Skin epidermis (tissue), 12 donors: ENCODE measurements around the gene IFT122.
"Not testable (repeated sequence)": the region's sequence is repeated elsewhere in the genome, so short reads cannot be mapped to it uniquely, and the experiment has no call there.

Source experiments
- H3K27ac ChIP-seq, 21 experiments: fragments of 200-600 bp; sonication (generic) in 11 of 21; one replicate each; pipeline ENCODE4 v1.5.0; 2020; ENCODE audit warnings: mild to moderate bottlenecking in 3 of 21, inconsistent platforms in 2 of 21, moderate library complexity in 2 of 21
- H3K4me3 ChIP-seq, 7 experiments: fragments of 200-600 bp; sonication (generic) in 2 of 7; one replicate each; pipeline ENCODE4 v1.5.0; 2020; ENCODE audit warnings: inconsistent platforms in 2 of 7, mild to moderate bottlenecking in 2 of 7, moderate library complexity in 1 of 7

Gene IFT122

DNA sequence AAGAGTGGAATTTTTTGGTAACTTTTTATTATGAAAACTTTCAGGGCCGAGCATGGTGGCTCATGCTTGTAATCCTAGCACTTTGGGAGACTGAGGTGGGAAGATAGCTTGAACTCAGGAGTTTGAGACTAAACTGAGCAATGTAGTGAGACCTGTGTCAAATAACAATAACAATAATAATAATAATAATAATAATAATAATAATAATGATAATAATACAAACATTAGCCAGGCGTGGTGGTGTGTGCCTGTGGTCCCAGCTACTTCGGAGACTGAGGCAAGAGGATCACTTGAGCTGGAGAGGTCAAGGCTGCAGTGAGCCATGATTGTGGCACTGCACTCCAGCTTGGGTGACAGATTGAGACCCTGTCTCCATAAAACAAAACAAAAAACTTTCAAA lies 105.9 kb downstream of the IFT122 start:
- H3K4me3 ChIP-seq, result not testable (repeated sequence)

DNA sequence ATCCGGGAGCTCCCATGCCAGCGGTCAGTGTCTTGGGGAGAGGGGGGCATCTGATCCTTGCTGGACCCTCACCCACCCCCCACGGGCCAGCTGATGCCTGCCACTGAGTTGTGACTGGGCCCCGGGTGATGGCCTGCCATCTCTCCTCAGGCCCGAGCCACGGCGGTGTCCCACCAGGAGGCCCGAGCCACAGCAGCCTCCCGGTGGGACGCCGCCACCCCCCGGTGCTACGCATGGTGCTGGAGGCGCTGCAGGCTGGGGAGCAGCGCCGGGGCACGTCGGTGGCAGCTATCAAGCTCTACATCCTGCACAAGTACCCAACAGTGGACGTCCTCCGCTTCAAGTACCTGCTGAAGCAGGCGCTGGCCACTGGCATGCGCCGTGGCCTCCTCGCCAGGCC lies 107.2 kb downstream of the IFT122 start:
- Histone ChIP-seq H3K27ac (no peak overlapping the region), H3K4me3 (no peak overlapping the region)

More for the DNA sequence above, 105.9 kb downstream of the IFT122 start:
- H3K27ac ChIP-seq, result not testable (repeated sequence)

DNA sequence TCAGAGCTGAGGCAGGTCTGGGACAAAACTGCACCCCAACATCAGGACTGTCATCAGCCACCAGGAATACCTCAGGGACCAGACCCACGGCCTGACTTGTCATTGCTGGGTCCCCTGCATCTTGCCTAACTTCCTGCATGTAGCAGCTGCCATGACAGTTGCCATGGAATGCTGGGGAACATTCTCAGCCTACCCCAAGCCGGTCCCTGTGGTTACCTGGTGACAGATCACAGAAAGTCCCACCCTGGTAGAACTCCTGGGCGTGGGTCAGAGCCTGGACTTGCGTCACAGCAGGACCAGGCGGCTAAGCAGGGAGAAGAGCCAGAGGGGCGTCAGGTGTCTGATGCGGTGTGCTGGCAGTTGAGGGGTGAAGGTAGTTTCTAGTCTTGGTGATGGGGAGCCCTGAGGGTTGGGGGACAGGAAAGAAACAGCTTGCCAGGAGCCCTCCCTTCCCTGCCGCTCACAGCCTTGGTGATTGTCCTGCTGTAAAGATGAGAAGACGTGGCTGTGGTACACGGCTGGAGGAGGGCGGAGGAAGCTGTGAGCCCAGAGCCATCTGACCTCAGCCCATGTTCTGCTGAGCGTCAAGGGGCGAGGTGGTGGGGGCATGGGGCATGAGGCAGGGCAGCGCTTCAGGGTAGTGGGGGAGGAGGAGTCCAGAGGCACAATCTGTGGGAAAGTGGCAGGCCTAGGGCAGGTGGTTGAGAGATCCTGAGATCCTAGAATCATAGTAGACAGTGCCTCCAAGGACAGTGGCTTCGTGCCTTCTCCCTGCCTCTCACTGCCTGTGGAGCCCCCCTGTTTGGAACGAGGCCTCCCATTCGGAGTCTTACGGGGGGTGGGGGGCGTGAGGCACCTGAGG lies 108.3 kb downstream of the IFT122 start:
- H3K4me3 ChIP-seq, result no peak overlapping the region
- H3K27ac ChIP-seq, result no peak overlapping the region

DNA sequence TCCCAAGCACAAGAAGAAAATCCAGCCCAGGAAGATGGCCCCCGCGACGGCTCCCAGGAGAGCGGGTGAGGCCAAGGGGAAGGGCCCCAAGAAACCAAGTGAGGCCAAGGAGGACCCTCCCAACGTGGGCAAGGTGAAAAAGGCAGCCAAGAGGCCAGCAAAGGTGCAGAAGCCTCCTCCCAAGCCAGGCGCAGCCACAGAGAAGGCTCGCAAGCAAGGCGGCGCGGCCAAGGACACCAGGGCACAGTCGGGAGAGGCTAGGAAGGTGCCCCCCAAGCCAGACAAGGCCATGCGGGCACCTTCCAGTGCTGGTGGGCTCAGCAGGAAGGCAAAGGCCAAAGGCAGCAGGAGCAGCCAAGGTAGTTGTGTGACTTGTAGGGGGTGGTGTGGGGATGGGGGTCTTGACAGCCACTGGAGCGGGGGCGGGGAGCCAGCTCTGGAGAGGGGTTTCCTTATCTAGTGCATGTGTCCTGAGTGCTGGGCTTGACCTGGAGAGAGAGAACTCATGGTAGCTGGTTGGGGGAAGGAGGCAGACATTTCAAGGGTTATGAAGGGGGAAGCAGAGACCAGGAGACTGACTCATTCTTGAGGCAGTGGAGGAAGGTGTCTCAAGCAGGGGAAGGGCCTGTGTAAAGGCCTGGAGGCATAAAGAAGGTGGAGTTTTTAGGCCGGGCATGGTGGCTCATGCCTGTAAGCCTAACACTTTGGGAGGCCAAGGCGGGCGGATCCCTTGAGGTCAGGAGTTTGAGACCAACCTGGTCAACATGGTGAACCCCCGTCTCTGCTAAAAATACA lies 109.2 kb downstream of the IFT122 start:
- H3K27ac ChIP-seq, result no peak overlapping the region
- H3K4me3 ChIP-seq, result no peak overlapping the region

DNA sequence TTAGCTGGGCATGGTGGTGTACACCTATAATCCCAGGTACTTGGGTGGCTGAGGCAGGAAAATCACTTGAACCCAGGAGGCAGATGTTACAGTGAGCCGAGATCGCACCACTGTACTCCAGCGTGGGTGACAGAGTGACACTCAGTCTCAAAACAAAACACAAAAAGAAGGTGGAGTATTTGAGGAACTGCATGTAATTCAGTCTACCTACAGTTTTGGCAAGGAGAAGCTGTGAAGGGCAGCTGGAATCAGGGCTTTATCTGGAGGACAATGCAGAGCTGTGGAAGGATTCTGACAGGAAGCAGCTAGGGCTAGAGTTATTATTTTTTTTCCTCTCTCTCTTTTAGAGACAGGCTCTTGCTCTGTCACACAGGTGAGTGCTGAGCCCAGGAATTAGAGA lies 109.8 kb downstream of the IFT122 start:
- H3K4me3 ChIP-seq, result no peak overlapping the region
- H3K27ac ChIP-seq, result no peak overlapping the region

DNA sequence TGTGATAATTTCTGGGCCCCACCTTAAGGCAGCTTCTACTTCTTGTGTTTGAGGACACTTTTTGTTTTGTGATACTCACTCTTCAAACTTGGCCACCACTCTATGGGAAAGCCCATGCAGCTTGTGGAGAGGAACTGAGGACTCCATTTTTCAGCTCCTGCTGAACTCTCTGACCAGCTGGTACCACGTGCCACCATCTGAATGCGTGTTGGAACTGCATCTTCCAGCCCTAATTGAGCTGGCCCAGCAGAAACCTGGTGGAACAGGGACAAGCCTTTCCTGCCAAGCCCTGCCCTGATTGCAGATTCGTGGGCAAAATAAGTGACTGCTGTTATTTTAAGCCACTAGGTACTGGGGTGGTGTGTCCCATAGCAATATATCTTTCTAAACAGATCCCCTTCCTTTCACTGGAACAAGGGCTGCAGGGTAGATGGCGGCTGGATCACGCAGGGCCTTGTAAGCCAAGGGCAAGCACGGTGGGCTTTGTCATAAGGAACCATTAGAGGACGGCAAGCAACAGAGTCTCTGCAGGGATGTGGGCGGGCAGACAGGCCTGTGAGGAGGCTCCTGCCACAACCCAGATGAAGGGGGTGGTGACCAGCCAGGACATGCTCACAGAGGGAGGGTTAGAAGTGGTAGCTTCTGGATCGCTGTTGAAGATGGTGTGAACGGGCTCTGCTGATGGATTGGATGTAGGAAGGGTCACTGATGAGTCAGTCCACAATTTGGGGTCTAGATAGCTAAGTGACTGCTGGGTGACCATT lies 112.4 kb downstream of the IFT122 start:
- Histone ChIP-seq H3K4me3 (no peak overlapping the region), H3K27ac (peak overlapping the region in 3 of 21 experiments; percentile 9 to 34 (median 16))

DNA sequence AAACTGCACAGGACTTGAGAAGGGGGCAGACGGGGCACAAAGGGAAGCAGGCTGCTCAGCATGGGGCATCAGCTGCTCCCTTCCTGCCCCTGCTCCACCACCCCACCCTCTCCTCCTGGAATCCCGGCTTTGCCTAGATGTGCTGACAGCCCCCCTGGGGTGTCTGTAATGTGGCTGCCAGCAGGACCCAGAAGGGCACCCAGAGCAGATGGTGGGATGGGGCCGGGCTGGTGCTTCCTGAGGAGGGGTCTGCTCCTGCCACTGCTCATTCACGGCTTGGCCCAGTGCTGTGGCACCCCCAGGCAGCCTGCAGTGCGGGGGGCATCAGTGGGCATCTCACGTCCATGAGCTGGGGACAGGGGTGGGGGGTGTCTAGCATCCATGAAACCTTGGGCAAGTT lies 113.1 kb downstream of the IFT122 start:
- H3K27ac ChIP-seq, result peak overlapping the region in 3 of 21 experiments; percentile 9 to 34 (median 16)
- H3K4me3 ChIP-seq, result no peak overlapping the region

DNA sequence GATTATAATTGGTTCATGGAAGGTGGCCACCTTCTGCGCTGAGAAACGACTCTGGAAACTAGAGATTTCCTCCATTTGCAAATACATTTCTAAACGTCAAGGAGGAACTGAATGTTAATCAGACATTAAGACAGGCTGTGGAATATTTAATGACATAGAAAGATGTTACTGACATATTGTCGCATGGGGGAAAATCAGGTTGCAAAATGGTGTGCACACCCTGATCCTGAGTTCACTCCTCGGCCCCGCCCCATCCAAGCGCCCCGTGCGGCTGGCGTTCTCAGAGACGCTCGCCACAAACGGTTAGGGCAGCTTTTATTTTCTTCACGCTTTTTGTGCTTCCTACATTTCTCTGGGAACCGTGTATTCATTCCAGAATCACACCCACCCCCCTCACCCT lies 113.7 kb downstream of the IFT122 start:
- Histone ChIP-seq H3K27ac (peak overlapping the region in 2 of 21 experiments; percentile 14 to 40), H3K4me3 (no peak overlapping the region)

DNA sequence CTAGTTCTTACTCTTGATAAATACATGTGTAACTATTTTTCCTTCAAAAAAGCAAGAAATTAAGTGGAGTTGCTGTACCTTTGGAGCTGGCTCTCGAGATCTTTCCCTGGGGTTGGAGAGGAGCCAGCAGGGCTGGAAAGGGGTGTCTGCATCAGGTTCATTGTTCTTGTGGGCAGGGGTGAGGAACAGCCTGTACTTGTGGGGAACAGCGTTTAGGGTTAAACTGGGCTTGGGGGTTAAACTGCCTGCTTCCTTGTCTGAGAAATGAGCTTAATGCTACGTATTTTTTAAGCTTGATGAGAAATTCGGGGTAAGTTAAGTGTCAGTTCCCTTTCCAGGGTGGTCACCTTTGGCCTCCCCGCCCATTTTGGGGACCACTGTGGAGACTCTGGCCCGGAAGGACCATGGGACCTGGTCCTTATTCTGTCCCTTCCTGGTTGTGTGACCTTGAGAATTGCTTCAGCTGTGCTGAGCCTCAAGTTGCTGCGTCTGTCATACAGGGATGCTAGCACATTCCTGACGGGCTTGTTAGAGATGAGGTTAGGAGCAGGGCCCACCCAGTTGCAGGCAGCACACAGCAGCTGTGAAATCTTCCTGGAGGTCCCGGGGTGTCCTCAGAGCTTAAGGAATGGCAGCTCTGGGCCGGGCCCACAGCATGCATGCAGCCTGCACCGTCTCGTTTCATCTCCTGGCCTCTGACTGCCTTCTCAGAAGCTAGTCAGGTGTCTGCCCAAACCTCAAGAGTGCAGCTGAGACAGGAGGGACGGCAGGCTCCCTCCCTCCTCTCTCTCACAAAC lies 114.5 kb downstream of the IFT122 start:
- no peak overlapping the region for H3K4me3 ChIP-seq
- H3K27ac ChIP-seq, result peak overlapping the region in 5 of 21 experiments; percentile 1 to 40 (median 14)

DNA sequence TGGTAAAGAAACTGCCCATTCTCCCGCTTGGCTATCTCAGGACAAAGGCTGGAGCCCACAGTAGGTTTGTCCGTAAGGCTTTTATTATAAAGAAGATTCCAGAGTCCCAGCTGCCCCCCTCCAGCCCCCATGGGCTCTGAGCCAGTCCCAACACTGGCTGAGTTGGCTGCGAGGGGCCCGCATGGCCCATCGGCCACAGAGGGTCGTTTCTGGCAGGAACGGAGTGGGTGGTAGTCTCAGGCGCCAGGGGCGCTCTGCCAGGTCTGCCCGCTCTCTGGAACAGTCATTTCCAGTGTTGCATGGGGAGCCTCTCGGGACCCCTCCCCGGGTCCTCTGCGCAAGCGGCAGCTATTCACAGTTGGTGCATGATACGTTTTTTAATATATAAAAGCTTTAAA lies 115.1 kb downstream of the IFT122 start:
- Histone ChIP-seq H3K27ac (peak overlapping the region in 4 of 21 experiments; percentile 1 to 40 (median 9)), H3K4me3 (no peak overlapping the region)

DNA sequence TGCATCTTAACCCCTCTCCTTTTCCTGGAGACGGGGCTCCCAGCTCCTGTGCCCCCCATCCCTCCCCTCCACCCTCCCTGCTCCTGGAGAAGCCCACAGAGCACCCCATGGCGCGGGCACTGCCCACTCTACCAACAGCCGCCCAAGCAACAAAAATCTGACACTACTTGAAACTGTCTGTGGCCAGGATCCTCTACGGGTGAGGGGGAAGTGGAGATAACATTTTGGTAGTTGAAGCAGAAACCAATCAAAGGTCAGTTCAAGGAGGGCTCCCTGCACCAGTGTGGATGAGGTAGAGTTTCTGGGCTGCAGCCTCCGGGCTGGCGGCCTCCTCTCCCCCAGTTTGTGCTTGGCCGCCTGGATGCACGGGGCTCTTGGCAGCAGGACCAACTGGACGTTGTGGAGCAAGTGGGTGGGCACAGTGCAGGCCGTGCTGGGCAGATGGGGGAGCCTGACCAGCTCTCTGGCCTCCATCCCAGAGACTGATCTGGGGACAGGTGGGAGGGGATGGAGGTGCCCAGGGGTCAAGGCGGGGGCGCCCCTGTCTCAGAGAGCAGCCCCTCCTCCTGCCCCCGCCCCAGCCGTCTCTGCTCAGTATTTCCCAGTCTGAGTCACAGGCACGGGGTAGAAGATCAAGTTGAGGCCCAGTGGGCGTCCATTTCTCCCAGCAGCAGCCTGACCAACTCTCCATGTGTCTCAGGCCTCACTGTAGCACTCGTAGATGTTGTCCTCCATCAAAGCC lies 115.8 kb downstream of the IFT122 start:
- H3K27ac ChIP-seq, result peak overlapping the region in 2 of 21 experiments; percentile 7 to 11
- H3K4me3 ChIP-seq, result no peak overlapping the region

DNA sequence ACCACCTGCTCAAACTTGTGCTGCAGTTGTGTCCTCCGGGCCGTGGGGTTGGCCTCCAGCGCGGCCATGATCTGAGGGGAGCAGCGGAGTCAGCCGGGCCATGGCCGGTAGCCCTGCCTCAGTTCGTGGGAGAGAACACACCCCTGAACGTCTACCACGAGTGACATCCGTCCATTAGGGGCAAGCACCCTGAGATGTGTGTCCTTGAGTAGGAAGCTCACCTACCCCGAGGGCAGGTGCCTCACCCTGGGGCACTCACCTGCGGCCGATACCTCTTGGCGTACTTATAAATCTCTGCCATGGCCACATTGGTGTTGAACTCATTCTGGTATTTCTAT lies 116.3 kb downstream of the IFT122 start:
- no peak overlapping the region for H3K4me3 ChIP-seq
- H3K27ac ChIP-seq, result peak overlapping the region in 1 of 21 experiments; percentile 7

DNA sequence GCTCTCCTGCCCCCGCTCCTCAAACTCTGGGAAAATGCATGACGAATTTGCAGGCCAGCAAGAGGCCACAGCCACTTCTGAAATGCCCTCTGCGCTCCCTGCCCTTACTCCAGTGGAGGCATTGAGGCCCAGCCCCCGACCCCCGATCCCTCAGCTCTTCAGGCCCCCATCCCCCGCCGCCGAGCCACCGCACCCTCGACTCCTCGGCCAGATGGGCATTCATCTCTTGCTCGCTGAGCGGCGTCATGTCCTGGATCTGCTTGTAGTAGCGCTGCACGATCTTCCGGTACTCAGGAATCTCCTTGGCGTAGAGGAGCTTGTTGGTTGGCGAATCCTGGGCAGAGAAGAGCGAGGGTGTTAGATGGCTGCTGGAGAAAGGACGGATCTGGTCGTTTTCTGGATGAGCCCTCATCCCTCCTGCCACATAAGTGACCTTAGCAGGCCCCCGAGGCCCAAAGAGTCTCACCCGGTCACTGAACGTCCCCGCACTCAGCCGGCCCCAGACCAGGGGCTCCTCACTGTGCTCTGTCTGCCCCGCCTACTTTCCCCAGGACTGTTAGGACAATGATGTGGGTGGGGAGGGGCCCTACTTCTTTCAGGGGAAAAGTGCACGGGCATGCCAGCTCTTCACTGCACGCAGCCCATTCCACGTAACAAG lies 117.0 kb downstream of the IFT122 start:
- Histone ChIP-seq H3K4me3 (no peak overlapping the region), H3K27ac (peak overlapping the region in 7 of 21 experiments; percentile 3 to 59 (median 13))

DNA sequence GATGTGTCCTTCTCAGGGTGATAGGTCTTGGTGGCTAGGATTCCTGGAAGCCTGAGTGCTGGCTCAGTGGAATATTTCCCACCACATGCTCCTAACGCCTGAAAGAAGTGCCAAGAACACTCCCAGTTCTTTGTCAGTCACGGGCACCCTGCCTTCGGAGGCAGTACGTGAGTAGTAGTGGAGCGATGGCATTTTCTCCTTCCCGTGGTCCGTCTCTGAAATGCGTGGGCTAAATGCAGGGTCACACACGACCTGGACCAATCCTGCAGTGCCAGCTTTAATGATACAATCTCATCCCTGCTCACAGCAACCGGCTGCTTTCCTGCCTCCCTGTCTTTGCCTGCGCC lies 117.5 kb downstream of the IFT122 start:
- H3K27ac ChIP-seq, result peak overlapping the region in 11 of 21 experiments; percentile 3 to 73 (median 30)
- H3K4me3 ChIP-seq, result no peak overlapping the region

DNA sequence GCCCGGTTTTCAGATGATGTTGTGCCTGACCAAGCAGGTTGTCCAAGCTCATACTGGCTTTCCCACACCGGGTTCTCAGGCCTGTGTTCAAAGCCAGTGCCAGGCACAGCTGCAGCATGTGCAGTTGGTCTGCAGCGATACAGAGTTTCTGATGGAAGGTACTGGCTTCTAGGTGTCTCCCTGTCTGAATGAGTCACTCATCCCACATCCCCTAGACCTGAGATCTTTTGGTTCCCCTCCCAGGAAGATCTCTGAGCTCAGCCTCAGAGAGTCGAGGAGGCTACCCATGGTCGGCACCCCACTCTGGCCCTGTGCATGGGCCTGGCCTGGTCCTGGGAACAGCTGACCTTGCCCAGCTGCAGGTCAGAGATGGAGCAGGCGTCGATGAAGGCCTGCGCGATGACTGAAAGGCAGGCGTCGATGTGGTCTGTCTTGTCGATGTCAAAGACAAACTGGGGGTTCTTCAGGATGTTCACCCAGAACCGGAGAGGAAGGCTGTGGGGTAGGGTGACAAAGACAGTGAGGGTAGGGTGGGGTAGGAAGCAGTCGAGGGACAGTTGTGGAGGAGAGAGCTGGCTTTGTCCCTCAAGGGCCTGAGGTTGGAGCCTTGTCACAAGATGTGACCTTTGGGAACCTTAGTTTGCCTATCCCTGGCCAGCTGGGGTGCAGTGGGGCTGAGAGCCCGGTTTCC lies 118.2 kb downstream of the IFT122 start:
- Histone ChIP-seq H3K27ac (peak overlapping the region in 18 of 21 experiments; percentile 9 to 73 (median 34)), H3K4me3 (no peak overlapping the region)

DNA sequence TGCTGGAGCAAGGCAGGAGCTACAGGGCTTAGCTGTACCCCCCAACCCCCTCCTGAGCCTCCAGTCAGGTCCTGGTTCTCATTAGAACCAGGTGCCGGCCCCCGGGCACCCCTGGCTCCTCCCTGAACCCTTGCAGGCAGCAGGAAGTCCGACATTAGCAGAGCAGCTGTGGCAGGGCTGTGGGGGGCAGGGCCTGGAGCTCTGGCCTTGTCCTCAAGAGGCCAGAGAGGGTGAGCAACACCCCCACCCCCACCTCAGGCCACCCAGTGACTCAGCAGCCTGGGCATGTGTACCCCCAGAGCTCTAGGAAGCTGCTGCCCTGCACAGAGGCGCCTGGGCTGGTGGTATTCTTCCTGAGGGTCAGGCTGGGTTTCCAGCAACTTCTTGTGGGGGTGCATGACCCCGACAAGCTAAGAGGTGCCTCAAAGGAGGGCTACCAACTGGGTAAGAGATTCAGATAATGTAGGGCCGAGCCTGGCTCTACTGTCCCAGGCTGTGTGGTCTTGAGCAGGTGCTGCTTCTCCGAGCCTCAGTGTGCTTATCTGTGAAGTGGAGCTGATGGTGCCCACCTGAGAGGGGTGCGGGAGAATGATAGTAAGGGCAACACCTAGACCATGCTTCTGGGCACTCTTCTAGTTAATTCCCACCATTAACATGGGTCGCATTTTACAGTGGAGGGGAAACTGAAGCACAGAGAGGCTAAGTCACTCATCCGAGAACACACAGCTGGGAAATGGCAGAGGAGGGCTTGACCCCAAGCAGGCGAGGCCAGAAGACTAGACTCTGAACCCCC lies 118.9 kb downstream of the IFT122 start:
- H3K4me3 ChIP-seq, result no peak overlapping the region
- H3K27ac ChIP-seq, result peak overlapping the region in 16 of 21 experiments; percentile 1 to 73 (median 42)

DNA sequence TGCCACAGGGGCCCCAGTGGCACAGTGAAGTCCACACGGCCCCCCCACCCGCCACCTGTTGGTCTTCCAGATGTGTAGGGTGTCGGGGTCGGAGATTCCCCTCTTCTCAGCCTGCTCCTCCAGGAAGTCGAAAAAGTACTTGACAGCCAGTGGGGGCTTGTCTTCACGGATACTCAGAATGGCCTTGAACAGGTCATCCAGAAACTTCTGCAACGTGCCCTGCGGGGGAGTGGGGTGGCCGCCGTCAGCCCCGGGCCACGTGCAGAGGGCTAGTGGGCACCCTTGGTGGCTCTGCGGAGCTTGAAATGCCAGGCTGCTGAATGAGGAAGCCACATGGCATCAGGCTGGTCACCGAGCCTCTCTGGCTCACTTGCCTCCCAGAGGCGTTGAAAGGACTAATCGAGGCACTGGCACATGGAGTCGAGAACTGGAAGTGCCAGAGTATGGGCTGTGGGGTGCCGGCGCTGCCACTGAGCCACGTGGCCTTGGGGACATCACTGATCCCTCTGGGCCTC lies 119.6 kb downstream of the IFT122 start:
- Histone ChIP-seq H3K27ac (peak overlapping the region in 10 of 21 experiments; percentile 33 to 88 (median 62)), H3K4me3 (no peak overlapping the region)
